Naive thymus-derived CD8-positive, alpha-beta T cell (primary cell): ENCODE measurements around the gene EIF4B. TPM values are rescaled to one million over a fixed set of nuclear protein-coding genes. Genes with fewer than 3 reads are reported as not detected.
"Not testable (repeated sequence)": the region's sequence is repeated elsewhere in the genome, so short reads cannot be mapped to it uniquely, and the experiment has no call there.

Experiments
- ATAC-seq, 2 donors: fragments of 150-1000 bp; cut with Tn5 transposase in 1 of 2; sonication (Bioruptor Pico), chemical (Tn5 transposase) in 1 of 2; 1 replicate in 1 of 2; 2 replicates in 1 of 2; pipeline ENCODE4 v1.10.0; 2021; ENCODE audit warnings: mild to moderate bottlenecking in 2 of 2, moderate library complexity in 2 of 2
- POLR2A ChIA-PET: fragments of 350-600 bp; sonication (Branson Sonifier 250); formaldehyde crosslinking; loops from one replicate; lab custom pipeline; 2021; ENCODE audit warnings: antibody characterized with exemption; lab: Charles Lee
- DNase-seq, 10 donors: peaks; one replicate each; pipeline versions ENCODE4 v3.0.0 to v3.0.0-alpha.2; 2020 to 2022
- H3K27ac Mint-ChIP-seq, 10 donors: one replicate each; pipeline ENCODE4 v1.8.0; 2020 to 2022; ENCODE audit warnings: mild to moderate bottlenecking in 10 of 10, mixed read lengths in 10 of 10, moderate library complexity in 4 of 10, inconsistent platforms in 1 of 10
- H3K27me3 Mint-ChIP-seq, 5 donors: one replicate each; pipeline ENCODE4 v1.8.0; 2021 to 2022; ENCODE audit warnings: mixed read lengths in 5 of 5
- H3K36me3 Mint-ChIP-seq, 3 donors: one replicate each; pipeline ENCODE4 v1.8.0; 2020 to 2022; ENCODE audit warnings: mixed read lengths in 3 of 3, mild to moderate bottlenecking in 2 of 3, inconsistent platforms in 1 of 3
- H3K4me1 Mint-ChIP-seq, 4 donors: one replicate each; pipeline ENCODE4 v1.8.0; 2021 to 2022; ENCODE audit warnings: mixed read lengths in 4 of 4
- H3K4me3 Mint-ChIP-seq, 10 donors: one replicate each; pipeline ENCODE4 v1.8.0; 2020 to 2022; ENCODE audit warnings: mild to moderate bottlenecking in 10 of 10, mixed read lengths in 10 of 10, moderate library complexity in 6 of 10, inconsistent platforms in 1 of 10
- H3K9me3 Mint-ChIP-seq, 9 donors: one replicate each; pipeline ENCODE4 v1.8.0; 2020 to 2022; ENCODE audit warnings: mixed read lengths in 9 of 9, mild to moderate bottlenecking in 3 of 9, inconsistent platforms in 1 of 9, moderate library complexity in 1 of 9
- polyA plus RNA-seq, 3 donors: library from polyadenylated mRNA; unstranded; fragments of 300-500 nt; fragmentation: Illumina TruSeq; gene quantifications; one replicate each; pipeline ENCODE4 v1.2.3, GENCODE V29; 2021
- total RNA-seq, 8 experiments: library from RNA in 2 of 8; stranded (reverse) in 2 of 8; gene quantifications; one replicate each; pipeline ENCODE4 v1.2.3 and lab custom pipeline; 2021 to 2026

The EIF4B gene
- total and polyA plus RNA-seq, 5 experiments from 2014 or later = 116 to 804 (median 146) TPM

DNA sequence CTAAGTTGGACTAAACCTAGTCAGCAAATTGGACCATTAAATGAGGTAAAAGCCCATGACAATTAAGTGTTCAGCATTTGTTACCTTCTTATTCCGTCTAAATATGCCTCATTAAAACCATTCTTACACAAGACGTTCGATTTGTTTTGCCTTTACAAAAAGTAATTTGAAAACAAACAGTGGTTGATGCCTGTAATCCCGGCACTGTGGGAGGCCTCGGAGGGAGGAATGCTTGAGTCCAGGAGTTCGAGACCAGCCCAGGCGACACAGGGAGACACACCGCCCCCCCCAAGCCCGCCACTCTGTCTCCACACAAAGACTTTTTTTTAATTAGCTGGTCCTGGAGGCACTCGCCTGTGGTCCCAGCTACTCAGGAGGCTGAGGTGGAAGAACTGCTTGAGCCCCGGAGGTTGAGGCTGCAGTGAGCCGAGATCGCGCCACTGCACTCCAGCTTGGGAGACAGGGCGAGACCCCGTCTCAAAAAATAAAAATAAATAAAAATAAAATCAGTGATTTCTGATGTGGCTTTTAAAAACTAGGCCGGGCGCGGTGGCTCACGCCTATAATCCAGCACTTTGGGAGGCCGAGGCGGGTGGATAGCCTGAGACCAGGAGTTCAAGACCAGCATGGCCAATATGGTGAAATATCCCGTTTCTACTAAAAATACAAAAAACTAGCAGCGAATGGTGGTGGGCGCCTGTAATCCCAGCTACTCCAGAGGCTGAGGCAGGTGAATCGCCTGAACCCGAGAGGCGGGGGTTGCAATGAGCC is 856 bp upstream of the EIF4B start:
- POLR2A ChIA-PET = interaction anchor here (0.6 to 2.0 kb wide), 15 partner anchors 21 to 1275 kb away, joined by 3 to 20 read pairs (median 4); partner anchors contain the start of genes AAAS, CSAD, HNRNPA1 and PRR13
- H3K9me3 Mint-ChIP-seq = peaks cover 0 to 2% (median 0%) of the 10 kb centered on the region in 9 donors
- DNase-seq = peak in 1 of 10 donors; percentile 5

DNA sequence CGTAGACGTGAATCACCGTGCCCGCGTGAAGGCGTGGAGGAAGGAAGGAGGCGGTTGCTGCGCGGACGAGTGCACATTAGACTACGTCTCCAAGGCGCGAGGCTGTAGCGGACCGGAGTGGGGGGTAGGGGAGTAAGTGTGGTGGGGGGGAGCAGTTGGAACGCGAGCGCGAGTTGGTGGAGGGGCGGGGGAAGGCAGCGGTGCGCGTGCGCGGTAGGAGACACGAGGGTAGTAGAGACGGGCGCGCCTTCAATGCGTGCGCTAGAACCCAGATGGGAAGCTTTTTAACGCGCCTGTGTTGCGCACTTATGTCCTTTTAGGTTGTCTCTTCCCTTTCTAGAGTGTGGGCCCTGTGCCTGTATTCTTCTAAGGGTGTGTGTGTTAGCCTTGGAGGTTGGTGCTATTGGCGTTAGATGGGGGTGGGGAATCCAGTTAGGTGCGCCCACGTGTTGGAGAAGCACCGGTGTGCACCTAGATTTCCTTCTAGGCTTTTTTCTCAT is 604 bp downstream of the EIF4B start:
- Mint-ChIP-seq H3K27me3 (peaks cover 0 to under 1% (median 0%) of the 10 kb centered on the region in 5 donors), H3K9me3 (peaks cover 0 to 2% (median 0%) of the 10 kb centered on the region in 9 donors), H3K4me1 (peaks cover 24 to 62% (median 57%) of the 10 kb centered on the region in 4 donors)

More for the DNA sequence above, 856 bp upstream of the EIF4B start:
- ATAC-seq = no peak
- peaks cover 20 to 48% (median 45%) of the 10 kb centered on the region in 4 donors for H3K4me1 Mint-ChIP-seq
- peak overlapping the region; percentile 96 to 99 (median 99) for H3K27ac Mint-ChIP-seq
- H3K4me3 Mint-ChIP-seq = peak overlapping the region; percentile 96 to 100 (median 98)
- peaks cover 0 to 13% (median 4%) of the 10 kb centered on the region in 3 donors for H3K36me3 Mint-ChIP-seq
- peaks cover 0 to 5% (median 0%) of the 10 kb centered on the region in 5 donors for H3K27me3 Mint-ChIP-seq

DNA sequence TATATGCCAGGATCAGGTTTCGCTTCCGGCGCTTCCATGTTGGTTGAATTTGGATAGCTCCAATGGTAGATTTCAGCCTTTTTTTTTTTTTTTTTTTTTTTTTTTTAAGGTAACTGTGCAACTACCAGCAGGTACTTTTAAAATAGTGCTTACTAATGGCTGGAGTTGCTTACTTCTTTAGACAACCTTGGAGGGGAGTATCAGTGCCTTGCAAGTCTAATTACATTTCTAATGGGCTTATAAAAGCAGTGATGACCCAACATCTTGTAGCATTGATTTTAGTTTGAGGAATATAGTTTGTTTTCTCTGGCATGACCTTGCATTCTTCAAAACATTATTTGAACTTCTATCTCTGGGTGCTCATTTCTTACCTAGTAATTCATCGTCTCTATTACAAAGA is 1.1 kb downstream of the EIF4B start:
- POLR2A ChIA-PET = interaction anchor here (0.7 to 2.0 kb wide), 5 partner anchors 17 to 372 kb away, joined by 3 to 15 read pairs (median 3); partner anchors contain the start of gene SP1
- Mint-ChIP-seq H3K4me3 (peak overlapping the region; percentile 96 to 100 (median 98)), H3K4me1 (peaks cover 24 to 66% (median 60%) of the 10 kb centered on the region in 4 donors), H3K27me3 (no peaks in the 10 kb centered on the region), H3K27ac (peak overlapping the region; percentile 96 to 99 (median 99)), H3K9me3 (peaks cover 0 to 2% (median 0%) of the 10 kb centered on the region in 9 donors), H3K36me3 (peaks cover 0 to 27% (median 4%) of the 10 kb centered on the region in 3 donors)
- DNase-seq (no peak), ATAC-seq (no peak)

More for the DNA sequence above, 604 bp downstream of the EIF4B start:
- DNase-seq (peak; percentile 65 to 87 (median 72)), ATAC-seq (peak; percentile 25 to 30)
- POLR2A ChIA-PET = interaction anchor here (0.7 to 2.0 kb wide), 12 partner anchors 18 to 1274 kb away, joined by 3 to 20 read pairs (median 4); partner anchors contain the start of genes CSAD, HNRNPA1, SP1 and SPRYD3
- Mint-ChIP-seq H3K4me3 (peak overlapping the region; percentile 96 to 100 (median 98)), H3K27ac (peak overlapping the region; percentile 96 to 99 (median 99)), H3K36me3 (peaks cover 0 to 24% (median 4%) of the 10 kb centered on the region in 3 donors)

DNA sequence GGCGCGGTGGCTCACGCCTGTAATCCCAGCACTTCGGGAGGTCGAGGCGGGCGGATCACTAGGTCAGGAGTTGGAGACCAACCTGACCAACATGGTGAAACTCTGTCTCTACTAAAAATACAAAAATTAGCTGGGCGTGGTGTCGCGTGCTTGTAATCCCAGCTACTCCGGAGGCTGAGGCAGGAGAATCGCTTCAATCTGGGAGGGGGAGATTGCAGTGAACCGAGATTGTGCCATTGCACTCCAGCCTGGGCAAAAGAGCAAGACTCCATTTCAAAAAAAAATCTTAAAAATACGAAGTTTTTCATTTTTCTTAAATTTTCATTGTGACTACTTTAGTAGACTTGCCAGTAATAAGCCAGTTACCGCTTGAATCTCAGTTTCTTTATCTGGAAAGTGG is 2.5 kb downstream of the EIF4B start:
- Mint-ChIP-seq H3K4me3 (peak overlapping the region; percentile 12 to 100 (median 82)), H3K36me3 (peaks cover 0 to 32% (median 4%) of the 10 kb centered on the region in 3 donors), H3K4me1 (peaks cover 24 to 77% (median 66%) of the 10 kb centered on the region in 4 donors), H3K27ac (peak overlapping the region in 2 of 10 donors; percentile 65 to 96)
- POLR2A ChIA-PET = interaction anchor here (1.0 kb wide), 1 partner anchor 492 kb away, joined by 3 read pairs; no protein-coding TSS in a partner anchor
- H3K27me3 Mint-ChIP-seq, ATAC-seq, DNase-seq, H3K9me3 Mint-ChIP-seq: not testable (repeated sequence)

DNA sequence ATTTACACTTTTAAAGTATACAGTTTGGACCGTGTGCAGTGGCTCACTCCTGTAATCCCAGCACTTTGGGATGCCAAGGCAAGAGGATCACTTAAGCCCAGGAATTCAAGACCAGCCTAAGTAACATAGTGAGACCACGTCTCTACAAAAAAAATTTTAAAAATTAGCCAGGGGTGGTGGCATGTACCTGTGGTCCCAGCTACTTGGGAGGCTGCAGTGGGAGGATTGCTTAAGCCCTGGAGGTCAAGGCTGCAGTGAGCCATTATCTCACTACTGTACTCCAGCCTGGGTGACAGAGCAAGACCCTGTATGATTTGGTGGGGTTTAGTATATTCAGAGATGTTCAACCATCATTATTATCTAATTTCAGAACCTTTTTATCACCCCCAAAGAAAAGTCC is 4.7 kb downstream of the EIF4B start:
- Mint-ChIP-seq H3K9me3 (peaks cover 0 to 2% (median 0%) of the 10 kb centered on the region in 9 donors), H3K36me3 (peaks cover 0 to 38% (median 4%) of the 10 kb centered on the region in 3 donors), H3K4me1 (peaks cover 29 to 88% (median 73%) of the 10 kb centered on the region in 4 donors), H3K27ac (peak overlapping the region in 1 of 10 donors; percentile 59), H3K4me3 (peak overlapping the region in 1 of 10 donors; percentile 29), H3K27me3 (no peaks in the 10 kb centered on the region)
- POLR2A ChIA-PET = no interaction called here
- ATAC-seq = no peak
- DNase-seq = no peak

DNA sequence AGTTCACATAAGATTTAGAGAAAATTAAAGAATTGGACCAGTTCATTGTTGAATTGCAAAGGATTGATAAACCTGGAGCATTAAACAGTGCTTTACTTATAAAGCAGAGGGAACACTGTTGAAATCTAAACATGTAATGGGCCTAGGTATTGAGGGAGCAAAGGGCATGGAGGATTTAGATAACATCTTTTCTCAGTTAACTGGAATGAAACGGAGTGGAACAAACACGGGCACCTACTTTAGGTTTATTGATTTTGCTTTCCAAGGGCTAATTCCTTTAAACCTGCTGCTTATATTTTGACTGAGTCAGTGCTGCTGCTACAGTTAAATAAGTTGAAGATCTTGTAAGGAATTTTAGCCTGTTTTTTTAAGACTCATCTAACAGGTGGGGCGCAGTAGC is 5.6 kb downstream of the EIF4B start:
- DNase-seq (no peak), ATAC-seq (no peak)
- Mint-ChIP-seq H3K27me3 (no peaks in the 10 kb centered on the region), H3K27ac (peak overlapping the region in 3 of 10 donors; percentile 19 to 48 (median 23)), H3K36me3 (peaks cover 0 to 47% (median 0%) of the 10 kb centered on the region in 3 donors), H3K4me1 (peaks cover 26 to 79% (median 66%) of the 10 kb centered on the region in 4 donors), H3K4me3 (peak overlapping the region in 3 of 10 donors; percentile 3 to 40 (median 12)), H3K9me3 (no peaks in the 10 kb centered on the region)
- POLR2A ChIA-PET = no interaction called here

DNA sequence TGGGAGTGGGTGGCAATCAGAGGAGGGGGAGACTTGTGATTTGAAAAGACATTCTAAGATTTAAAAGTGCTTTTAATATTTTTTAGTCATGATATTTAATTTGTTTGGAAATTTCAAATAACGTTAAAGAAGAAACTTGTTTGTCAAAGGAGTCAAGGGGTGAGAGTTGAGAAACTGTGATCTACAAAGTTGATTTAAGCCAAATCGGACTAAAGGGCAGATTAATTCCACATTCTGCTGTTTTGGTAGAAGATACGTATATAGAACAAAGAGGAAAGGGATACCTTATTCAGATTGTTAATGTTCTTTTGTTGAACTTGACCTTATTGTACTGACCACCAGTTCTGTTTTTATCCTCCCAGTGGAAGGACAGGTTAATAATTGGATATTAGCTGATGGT is 6.7 kb downstream of the EIF4B start:
- POLR2A ChIA-PET = interaction anchor here (0.6 kb wide), 1 partner anchor 596 kb away, joined by 3 read pairs; no protein-coding TSS in a partner anchor
- peaks cover 0 to 58% (median 4%) of the 10 kb centered on the region in 3 donors for H3K36me3 Mint-ChIP-seq
- no peak overlapping the region for H3K27ac Mint-ChIP-seq
- no peak for ATAC-seq
- no peaks in the 10 kb centered on the region for H3K27me3 Mint-ChIP-seq
- no peak for DNase-seq
- peak overlapping the region in 2 of 10 donors; percentile 3 to 8 for H3K4me3 Mint-ChIP-seq
- no peaks in the 10 kb centered on the region for H3K9me3 Mint-ChIP-seq
- H3K4me1 Mint-ChIP-seq = peaks cover 21 to 73% (median 56%) of the 10 kb centered on the region in 4 donors

DNA sequence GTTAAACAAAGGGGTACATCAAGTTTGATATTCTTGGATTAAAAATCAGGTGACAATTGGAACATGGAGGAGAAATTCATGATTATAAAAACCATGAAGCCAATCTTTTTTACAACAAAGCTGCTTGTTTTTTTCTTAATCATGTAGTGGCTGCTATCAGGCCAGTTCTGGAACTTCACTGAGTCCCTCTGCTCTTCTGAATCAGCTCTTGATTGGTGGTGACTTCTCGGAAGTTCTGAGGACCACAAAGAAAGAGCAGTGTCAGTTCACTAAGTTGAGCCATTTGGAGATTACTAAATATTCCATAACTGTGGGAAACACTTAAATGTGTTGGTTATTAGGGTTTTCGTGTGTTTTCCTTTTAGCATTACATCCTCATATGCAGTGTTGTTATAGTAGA is 8.5 kb downstream of the EIF4B start:
- Mint-ChIP-seq H3K27ac (peak overlapping the region in 6 of 10 donors; percentile 1 to 75 (median 36)), H3K4me3 (no peak overlapping the region), H3K36me3 (peaks cover 0 to 67% (median 10%) of the 10 kb centered on the region in 3 donors), H3K4me1 (peaks cover 15 to 58% (median 41%) of the 10 kb centered on the region in 4 donors), H3K9me3 (no peaks in the 10 kb centered on the region), H3K27me3 (no peaks in the 10 kb centered on the region)
- no peak for DNase-seq
- POLR2A ChIA-PET = interaction anchor here (0.7 kb wide), 1 partner anchor 14 kb away, joined by 3 read pairs; no protein-coding TSS in a partner anchor
- no peak for ATAC-seq

DNA sequence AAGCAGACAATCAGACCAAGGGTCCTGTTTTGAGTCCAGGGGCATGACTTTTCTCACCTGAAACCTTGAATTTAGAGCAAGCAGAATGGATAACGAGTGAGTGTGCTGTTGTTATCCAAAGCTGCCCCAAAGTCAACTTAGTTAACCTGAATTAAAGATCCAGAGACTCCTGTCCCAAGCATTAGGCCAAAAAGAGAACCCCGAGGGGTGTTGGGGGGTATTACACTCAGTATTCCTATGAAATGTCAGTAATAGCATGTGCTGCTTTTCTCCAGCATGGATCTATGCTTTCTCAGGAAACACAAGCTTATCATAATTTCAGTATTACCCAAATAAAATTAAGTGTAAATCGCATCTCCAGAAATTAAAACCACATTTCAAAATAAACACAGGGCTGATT is 19.0 kb downstream of the EIF4B start:
- H3K36me3 Mint-ChIP-seq = peaks cover 16 to 88% (median 23%) of the 10 kb centered on the region in 3 donors
- H3K9me3 Mint-ChIP-seq = no peaks in the 10 kb centered on the region
- peaks cover 0 to 6% (median 4%) of the 10 kb centered on the region in 4 donors for H3K4me1 Mint-ChIP-seq
- H3K4me3 Mint-ChIP-seq = no peak overlapping the region
- ATAC-seq (no peak), DNase-seq (no peak)
- POLR2A ChIA-PET = no interaction called here
- H3K27ac Mint-ChIP-seq = no peak overlapping the region
- H3K27me3 Mint-ChIP-seq = no peaks in the 10 kb centered on the region

DNA sequence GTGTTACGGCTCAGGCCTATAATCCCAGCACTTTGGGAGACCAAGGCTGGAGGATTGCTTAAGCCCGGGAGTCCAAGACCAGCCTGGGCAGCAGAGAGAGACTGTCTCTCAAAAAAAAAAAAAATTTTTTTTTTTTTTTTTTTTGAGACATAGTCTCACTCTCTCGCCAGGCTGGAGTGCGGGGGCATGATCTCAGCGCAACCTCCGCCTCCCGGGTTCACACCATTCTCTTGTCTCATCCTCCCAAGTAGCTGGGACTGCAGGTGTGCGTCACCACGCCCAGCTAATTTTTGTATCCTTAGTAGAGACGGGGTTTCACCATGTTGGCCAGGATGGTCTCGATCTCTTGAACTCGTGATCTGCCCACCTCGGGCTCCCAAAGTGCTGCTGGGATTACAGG is 20.8 kb downstream of the EIF4B start:
- H3K27ac Mint-ChIP-seq, H3K9me3 Mint-ChIP-seq, H3K4me1 Mint-ChIP-seq, ATAC-seq, H3K27me3 Mint-ChIP-seq, DNase-seq, H3K4me3 Mint-ChIP-seq: not testable (repeated sequence)
- POLR2A ChIA-PET = interaction anchor here (0.7 to 1.2 kb wide), 3 partner anchors 14 to 21 kb away, joined by 3 read pairs; partner anchors contain the start of gene EIF4B
- H3K36me3 Mint-ChIP-seq = peaks cover 14 to 88% (median 24%) of the 10 kb centered on the region in 3 donors

DNA sequence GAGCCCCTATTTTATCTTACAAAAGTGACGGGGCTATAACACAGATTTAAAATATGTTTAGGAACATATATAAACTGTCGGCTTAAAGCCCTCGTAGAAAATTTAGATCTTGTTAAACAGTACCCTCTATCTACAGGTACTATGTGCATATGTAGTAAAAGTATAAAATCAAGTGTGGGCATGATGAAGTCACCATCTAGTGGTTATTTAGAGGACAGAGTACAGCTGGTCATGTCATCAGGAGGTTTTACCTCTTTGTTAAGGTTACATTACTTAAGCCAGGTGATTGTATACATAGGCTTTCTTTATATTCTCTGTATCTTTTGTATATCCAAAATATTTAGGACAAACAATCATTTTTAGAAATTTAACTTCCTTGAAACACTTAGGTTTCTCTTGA is 25.4 kb downstream of the EIF4B start:
- H3K4me1 Mint-ChIP-seq = peaks cover 0 to 5% (median 2%) of the 10 kb centered on the region in 4 donors
- no peaks in the 10 kb centered on the region for H3K27me3 Mint-ChIP-seq
- H3K9me3 Mint-ChIP-seq = no peaks in the 10 kb centered on the region
- POLR2A ChIA-PET = interaction anchor here (0.6 kb wide), 1 partner anchor 460 kb away, joined by 3 read pairs; no protein-coding TSS in a partner anchor
- H3K4me3 Mint-ChIP-seq = no peak overlapping the region
- ATAC-seq (no peak), DNase-seq (no peak)
- H3K27ac Mint-ChIP-seq = no peak overlapping the region
- peaks cover 7 to 95% (median 30%) of the 10 kb centered on the region in 3 donors for H3K36me3 Mint-ChIP-seq

DNA sequence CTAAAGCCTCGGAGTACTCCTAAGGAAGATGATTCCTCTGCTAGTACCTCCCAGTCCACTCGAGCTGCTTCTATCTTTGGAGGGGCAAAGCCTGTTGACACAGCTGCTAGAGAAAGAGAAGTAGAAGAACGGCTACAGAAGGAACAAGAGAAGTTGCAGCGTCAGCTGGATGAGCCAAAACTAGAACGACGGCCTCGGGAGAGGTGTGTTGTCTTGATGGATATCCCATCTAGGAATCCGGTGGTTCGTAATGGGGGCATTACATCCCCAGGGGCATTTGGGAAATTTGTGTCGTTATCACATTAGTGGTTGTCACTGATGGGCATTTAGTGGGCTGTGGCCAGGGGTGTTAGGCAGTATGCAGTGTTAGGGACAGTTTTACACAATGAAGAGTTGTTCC is 27.6 kb downstream of the EIF4B start:
- DNase-seq, H3K4me3 Mint-ChIP-seq, H3K27me3 Mint-ChIP-seq, H3K9me3 Mint-ChIP-seq, ATAC-seq: not testable (repeated sequence)
- Mint-ChIP-seq H3K27ac (peak overlapping the region in 3 of 10 donors; percentile 7 to 67 (median 16)), H3K36me3 (peaks cover 2 to 95% (median 23%) of the 10 kb centered on the region in 3 donors), H3K4me1 (peaks cover 5 to 18% (median 6%) of the 10 kb centered on the region in 4 donors)
- POLR2A ChIA-PET = interaction anchor here (1.0 kb wide), 1 partner anchor 12 kb away, joined by 3 read pairs; no protein-coding TSS in a partner anchor
